ENCODE data around the gene PIK3AP1. TPM values are rescaled to one million over a fixed set of nuclear protein-coding genes. Genes with fewer than 3 reads are reported as not detected.
"Not testable (repeated sequence)": the region's sequence is repeated elsewhere in the genome, so short reads cannot be mapped to it uniquely, and the experiment has no call there.

PIK3AP1 gene
- total RNA-seq, 2 experiments from 2014 or later: 8.7 to 11.5 TPM

GRCh38 chr10:96578633-96579032 lies 141.7 kb downstream of the PIK3AP1 start:
- H3K27ac Mint-ChIP-seq: no peak overlapping the region
- H3K9me3 Mint-ChIP-seq (ENCODE audit: low read depth): no peaks in the 10 kb centered on the region
- ATAC-seq (no peak), DNase-seq (no peak)
- no peak overlapping the region for H3K4me3 Mint-ChIP-seq
- H3K4me1 Mint-ChIP-seq: peaks cover 19% of the 10 kb centered on the region
- H3K36me3 Mint-ChIP-seq: peaks cover 32% of the 10 kb centered on the region
- H3K27me3 Mint-ChIP-seq: no peaks in the 10 kb centered on the region
- CTCF ChIA-PET: no interaction called here

GRCh38 chr10:96578022-96578421 lies 142.3 kb downstream of the PIK3AP1 start:
- DNase-seq: no peak
- Mint-ChIP-seq H3K27me3 (no peaks in the 10 kb centered on the region), H3K4me3 (no peak overlapping the region), H3K9me3 (ENCODE audit: low read depth) (no peaks in the 10 kb centered on the region), H3K27ac (no peak overlapping the region), H3K36me3 (peaks cover 33% of the 10 kb centered on the region), H3K4me1 (peaks cover 14% of the 10 kb centered on the region)
- ATAC-seq: no peak
- CTCF ChIA-PET: no interaction called here

GRCh38 chr10:96577069-96577468 lies 143.2 kb downstream of the PIK3AP1 start:
- no peaks in the 10 kb centered on the region for H3K9me3 Mint-ChIP-seq (ENCODE audit: low read depth)
- H3K4me3 Mint-ChIP-seq: no peak overlapping the region
- H3K36me3 Mint-ChIP-seq: peaks cover 37% of the 10 kb centered on the region
- peaks cover 14% of the 10 kb centered on the region for H3K4me1 Mint-ChIP-seq
- CTCF ChIA-PET: interaction anchor here (0.7 kb wide), 1 partner anchor 203 kb away, joined by 5 read pairs; no protein-coding TSS in a partner anchor
- no peak overlapping the region for H3K27ac Mint-ChIP-seq
- H3K27me3 Mint-ChIP-seq: no peaks in the 10 kb centered on the region
- no peak for DNase-seq
- ATAC-seq: no peak

GRCh38 chr10:96576277-96576980 lies 143.9 kb downstream of the PIK3AP1 start:
- H3K4me3 Mint-ChIP-seq: no peak overlapping the region
- no peaks in the 10 kb centered on the region for H3K9me3 Mint-ChIP-seq (ENCODE audit: low read depth)
- DNase-seq (no peak), ATAC-seq (no peak)
- H3K4me1 Mint-ChIP-seq: peaks cover 8% of the 10 kb centered on the region
- peaks cover 37% of the 10 kb centered on the region for H3K36me3 Mint-ChIP-seq
- H3K27ac Mint-ChIP-seq: no peak overlapping the region
- no peaks in the 10 kb centered on the region for H3K27me3 Mint-ChIP-seq
- CTCF ChIA-PET: interaction anchor here (0.7 kb wide), 1 partner anchor 202 kb away, joined by 5 read pairs; no protein-coding TSS in a partner anchor

GRCh38 chr10:96574564-96574963 lies 145.8 kb downstream of the PIK3AP1 start:
- H3K4me3 Mint-ChIP-seq; H3K27me3 Mint-ChIP-seq; H3K9me3 Mint-ChIP-seq (ENCODE audit: low read depth); H3K27ac Mint-ChIP-seq; DNase-seq; H3K4me1 Mint-ChIP-seq; ATAC-seq: not testable (repeated sequence)
- peaks cover 37% of the 10 kb centered on the region for H3K36me3 Mint-ChIP-seq
- CTCF ChIA-PET: interaction anchor here (1.6 kb wide), 1 partner anchor 13 kb away, joined by 4 read pairs; the partner anchor contains the start of gene TM9SF3

GRCh38 chr10:96573036-96573435 lies 147.3 kb downstream of the PIK3AP1 start:
- DNase-seq (no peak), ATAC-seq (no peak)
- Mint-ChIP-seq H3K27me3 (no peaks in the 10 kb centered on the region), H3K36me3 (peaks cover 39% of the 10 kb centered on the region), H3K4me3 (no peak overlapping the region), H3K9me3 (ENCODE audit: low read depth) (no peaks in the 10 kb centered on the region), H3K4me1 (peaks cover 13% of the 10 kb centered on the region), H3K27ac (no peak overlapping the region)
- CTCF ChIA-PET: interaction anchor here (0.7 to 1.6 kb wide), 2 partner anchors 14 to 1334 kb away, joined by 3 to 4 read pairs; partner anchors contain the start of gene TM9SF3

GRCh38 chr10:96570983-96571964 lies 149.0 kb downstream of the PIK3AP1 start:
- DNase-seq: no peak
- CTCF ChIA-PET: interaction anchor here (1.0 to 1.2 kb wide), 2 partner anchors 10 to 26 kb away, joined by 3 read pairs; no protein-coding TSS in a partner anchor
- H3K4me3 Mint-ChIP-seq: no peak overlapping the region
- H3K27ac Mint-ChIP-seq: no peak overlapping the region
- no peak for ATAC-seq
- H3K27me3 Mint-ChIP-seq: no peaks in the 10 kb centered on the region
- H3K9me3 Mint-ChIP-seq (ENCODE audit: low read depth): no peaks in the 10 kb centered on the region
- peaks cover 43% of the 10 kb centered on the region for H3K36me3 Mint-ChIP-seq
- H3K4me1 Mint-ChIP-seq: peaks cover 18% of the 10 kb centered on the region

- no peak for DNase-seq
- Mint-ChIP-seq H3K9me3 (ENCODE audit: low read depth) (no peaks in the 10 kb centered on the region), H3K27me3 (no peaks in the 10 kb centered on the region), H3K36me3 (peaks cover 42% of the 10 kb centered on the region), H3K27ac (no peak overlapping the region), H3K4me1 (peaks cover 24% of the 10 kb centered on the region), H3K4me3 (no peak overlapping the region)
- no peak for ATAC-seq
- CTCF ChIA-PET: interaction anchor here (1.0 to 1.2 kb wide), 2 partner anchors 10 to 25 kb away, joined by 3 read pairs; no protein-coding TSS in a partner anchor
Observed at GRCh38 chr10:96570511-96570910, 149.8 kb downstream of the PIK3AP1 start.

- H3K27me3 Mint-ChIP-seq: no peaks in the 10 kb centered on the region
- H3K4me3 Mint-ChIP-seq: no peak overlapping the region
- peaks cover 33% of the 10 kb centered on the region for H3K36me3 Mint-ChIP-seq
- CTCF ChIA-PET: no interaction called here
- peaks cover 26% of the 10 kb centered on the region for H3K4me1 Mint-ChIP-seq
- ATAC-seq (no peak), DNase-seq (no peak)
- no peak overlapping the region for H3K27ac Mint-ChIP-seq
- H3K9me3 Mint-ChIP-seq (ENCODE audit: low read depth): no peaks in the 10 kb centered on the region
Observed at GRCh38 chr10:96568402-96568801, 151.9 kb downstream of the PIK3AP1 start.

GRCh38 chr10:96565774-96566173 lies 154.5 kb downstream of the PIK3AP1 start:
- Mint-ChIP-seq H3K9me3 (ENCODE audit: low read depth) (no peaks in the 10 kb centered on the region), H3K27me3 (no peaks in the 10 kb centered on the region), H3K4me3 (no peak overlapping the region), H3K36me3 (peaks cover 34% of the 10 kb centered on the region), H3K4me1 (peaks cover 26% of the 10 kb centered on the region), H3K27ac (no peak overlapping the region)
- no peak for DNase-seq
- CTCF ChIA-PET: interaction anchor here (0.8 kb wide), 1 partner anchor 38 kb away, joined by 4 read pairs; no protein-coding TSS in a partner anchor
- ATAC-seq: peak; percentile 68

- ATAC-seq (no peak), DNase-seq (no peak)
- Mint-ChIP-seq H3K36me3 (peaks cover 34% of the 10 kb centered on the region), H3K27ac (no peak overlapping the region), H3K4me3 (no peak overlapping the region), H3K9me3 (ENCODE audit: low read depth) (no peaks in the 10 kb centered on the region), H3K27me3 (no peaks in the 10 kb centered on the region), H3K4me1 (peaks cover 7% of the 10 kb centered on the region)
- CTCF ChIA-PET: interaction anchor here (1.6 kb wide), 1 partner anchor 48 kb away, joined by 4 read pairs; the partner anchor contains the start of gene TLL2
Observed at GRCh38 chr10:96560966-96561887, 159.1 kb downstream of the PIK3AP1 start.

GRCh38 chr10:96560489-96560888 lies 159.8 kb downstream of the PIK3AP1 start:
- CTCF ChIA-PET: no interaction called here
- Mint-ChIP-seq H3K27me3 (no peaks in the 10 kb centered on the region), H3K4me1 (peaks cover 3% of the 10 kb centered on the region), H3K27ac (no peak overlapping the region), H3K4me3 (no peak overlapping the region), H3K9me3 (ENCODE audit: low read depth) (no peaks in the 10 kb centered on the region), H3K36me3 (peaks cover 33% of the 10 kb centered on the region)
- ATAC-seq (no peak), DNase-seq (no peak)
